H9 (cell line): ENCODE results near the gene DGKG. TPM values are rescaled to one million over a fixed set of nuclear protein-coding genes. Genes with fewer than 3 reads are reported as not detected.

Experiments
- DNase-seq: peaks from one replicate; pipeline ENCODE4 v3.0.0-alpha.2; 2017
- H2AFZ ChIP-seq: one replicate; pipeline ENCODE4 v1.6.1; 2013; ENCODE audit warnings: mild to moderate bottlenecking, low read length, control low read depth, moderate library complexity
- H2AK5ac ChIP-seq: 2 replicates; pipeline ENCODE4 v1.6.1; 2013; ENCODE audit warnings: low read length, control low read depth, mixed read lengths; ENCODE audit not compliant: insufficient read length
- H2BK120ac ChIP-seq: one replicate; pipeline ENCODE4 v1.6.1; 2013; ENCODE audit warnings: low read depth, mild to moderate bottlenecking, low read length, control low read depth, inconsistent platforms; ENCODE audit not compliant: poor library complexity, severe bottlenecking
- H2BK12ac ChIP-seq: 2 replicates; pipeline ENCODE4 v1.6.1; 2013; ENCODE audit warnings: low read length, control low read depth, mixed read lengths, low read depth; ENCODE audit not compliant: insufficient read length
- H2BK15ac ChIP-seq: 2 replicates; pipeline ENCODE4 v1.6.1; 2013; ENCODE audit warnings: low read depth, low read length, control low read depth
- H2BK20ac ChIP-seq: one replicate; pipeline ENCODE4 v1.6.1; 2013; ENCODE audit warnings: low read depth, mild to moderate bottlenecking, low read length, control low read depth, inconsistent platforms; ENCODE audit not compliant: poor library complexity, severe bottlenecking
- H2BK5ac ChIP-seq: 2 replicates; pipeline ENCODE4 v1.6.1; 2013; ENCODE audit warnings: low read length, control low read depth, mixed read lengths; ENCODE audit not compliant: insufficient read length
- H3K14ac ChIP-seq: 2 replicates; pipeline ENCODE4 v1.6.1; 2013; ENCODE audit warnings: low read length, control low read depth; ENCODE audit not compliant: insufficient read depth
- H3K18ac ChIP-seq: 2 replicates; pipeline ENCODE4 v1.6.1; 2013; ENCODE audit warnings: low read depth, mild to moderate bottlenecking, mixed read lengths, low read length, control low read depth; ENCODE audit not compliant: insufficient read length
- H3K23ac ChIP-seq: 2 replicates; pipeline ENCODE4 v1.6.1; 2013; ENCODE audit warnings: low read length, control low read depth, mixed read lengths, low read depth; ENCODE audit not compliant: insufficient read length
- H3K23me2 ChIP-seq: 2 replicates; pipeline ENCODE4 v1.6.1; 2013; ENCODE audit warnings: low read depth, mild to moderate bottlenecking, mixed read lengths, low read length, control low read depth; ENCODE audit not compliant: insufficient read length, poor library complexity, severe bottlenecking
- H3K27ac ChIP-seq: 2 replicates; pipeline ENCODE4 v1.5.1; 2013; ENCODE audit warnings: low read length, control low read depth, mixed read lengths, low read depth; ENCODE audit not compliant: insufficient read length
- H3K27me3 ChIP-seq: 2 replicates; pipeline ENCODE4 v1.6.1; 2013; ENCODE audit warnings: low read length, control low read depth, inconsistent platforms; ENCODE audit not compliant: insufficient read depth
- H3K4ac ChIP-seq: 2 replicates; pipeline ENCODE4 v1.6.1; 2013; ENCODE audit warnings: low read depth, mild to moderate bottlenecking, control low read depth, inconsistent platforms, low read length, moderate library complexity
- H3K4me1 ChIP-seq: 2 replicates; pipeline ENCODE4 v1.6.1; 2013; ENCODE audit warnings: low read length, control low read depth, inconsistent platforms; ENCODE audit not compliant: insufficient read depth
- H3K4me2 ChIP-seq: 2 replicates; pipeline ENCODE4 v1.6.1; 2013; ENCODE audit warnings: low read length, control low read depth, mixed read lengths; ENCODE audit not compliant: insufficient read length, insufficient read depth
- H3K56ac ChIP-seq: 2 replicates; pipeline ENCODE4 v1.6.1; 2013; ENCODE audit warnings: low read depth, mild to moderate bottlenecking, mixed read lengths, low read length, control low read depth; ENCODE audit not compliant: insufficient read length
- H3K79me1 ChIP-seq: 2 replicates; pipeline ENCODE4 v1.6.1; 2013; ENCODE audit warnings: low read depth, mild to moderate bottlenecking, moderate library complexity, low read length, control low read depth, inconsistent platforms; ENCODE audit not compliant: insufficient read depth, poor library complexity, severe bottlenecking
- H3K79me2 ChIP-seq: 2 replicates; pipeline ENCODE4 v1.6.1; 2013; ENCODE audit warnings: low read length, control low read depth, inconsistent platforms; ENCODE audit not compliant: insufficient read depth
- H3K9ac ChIP-seq: 2 replicates; pipeline ENCODE4 v1.6.1; 2013; ENCODE audit warnings: low read length, control low read depth, mixed read lengths; ENCODE audit not compliant: insufficient read length; ENCODE audit errors: extremely low read depth
- H3K9me3 ChIP-seq: one replicate; pipeline ENCODE4 v1.6.1; 2013; ENCODE audit warnings: low read depth, low read length, inconsistent platforms; ENCODE audit not compliant: control insufficient read depth
- H3T11ph ChIP-seq: one replicate; pipeline ENCODE4 v1.6.1; 2013; ENCODE audit warnings: mild to moderate bottlenecking, low read length, control low read depth, inconsistent platforms
- H4K20me1 ChIP-seq: one replicate; pipeline ENCODE4 v1.6.1; 2013; ENCODE audit not compliant: control insufficient read depth, insufficient read length, insufficient read depth
- H4K5ac ChIP-seq: 2 replicates; pipeline ENCODE4 v1.6.1; 2013; ENCODE audit warnings: low read depth, mild to moderate bottlenecking, mixed read lengths, low read length, control low read depth; ENCODE audit not compliant: insufficient read length
- H4K8ac ChIP-seq: replicated peaks from 2 replicates; pipeline ENCODE4 v1.6.1; 2013; ENCODE audit warnings: low read length, control low read depth, mixed read lengths, low read depth; ENCODE audit not compliant: insufficient read length
- H4K91ac ChIP-seq: 2 replicates; pipeline ENCODE4 v1.6.1; 2013; ENCODE audit warnings: low read depth, mild to moderate bottlenecking, moderate library complexity, mixed read lengths, low read length, control low read depth; ENCODE audit not compliant: insufficient read length
- H3K27ac Mint-ChIP-seq, 3 experiments: 2 replicates in 2 of 3; 3 replicates in 1 of 3; pipeline ENCODE4 v1.8.0; 2020 to 2021; ENCODE audit warnings: mixed read lengths in 3 of 3, mild to moderate bottlenecking in 1 of 3, moderate library complexity in 1 of 3
- H3K27me3 Mint-ChIP-seq: 2 replicates; pipeline ENCODE4 v1.8.0; 2021; ENCODE audit warnings: low read depth, mild to moderate bottlenecking, moderate library complexity, mixed read lengths
- H3K36me3 Mint-ChIP-seq, 3 experiments: 2 replicates in 2 of 3; 3 replicates in 1 of 3; pipeline ENCODE4 v1.8.0; 2020 to 2021; ENCODE audit warnings: low read depth in 3 of 3, mixed read lengths in 3 of 3; ENCODE audit not compliant: insufficient read depth in 1 of 3
- H3K4me1 Mint-ChIP-seq, 2 experiments: 2 replicates each; pipeline ENCODE4 v1.8.0; 2020; ENCODE audit warnings: mixed read lengths in 2 of 2
- H3K4me3 Mint-ChIP-seq, 2 experiments: 2 replicates in 1 of 2; 3 replicates in 1 of 2; pipeline ENCODE4 v1.8.0; 2020 to 2021; ENCODE audit warnings: mild to moderate bottlenecking in 2 of 2, mixed read lengths in 2 of 2, moderate library complexity in 1 of 2
- H3K9me3 Mint-ChIP-seq, 2 experiments: 2 replicates in 1 of 2; 3 replicates in 1 of 2; pipeline ENCODE4 v1.8.0; 2020; ENCODE audit warnings: mild to moderate bottlenecking in 2 of 2, mixed read lengths in 2 of 2, moderate library complexity in 1 of 2
- WGBS: extraction: QIAGEN DNeasy Blood & Tissue Kit; methylation state at CpG from one replicate; pipeline ENCODE4 v1.1.7; 2013; ENCODE audit warnings: missing lambda C conversion rate, low lambda C conversion rate, mixed read lengths; ENCODE audit not compliant: insufficient read length; ENCODE audit errors: extremely low coverage; 5-methylcytosine and 5-hydroxymethylcytosine counted together
- total RNA-seq: library from RNA; stranded (reverse); gene quantifications from 2 replicates; pipeline ENCODE4 v1.2.1, GENCODE V29; 2021
- TF ChIP-seq, protein P1 (sequence below): fragments of 200-600 bp; sonication (generic); conservative IDR thresholded peaks from 3 replicates; pipeline ENCODE4 v1.8.0; 2021; ENCODE audit warnings: antibody characterized with exemption, mild to moderate bottlenecking

Gene DGKG
- total RNA-seq, 1 experiment from 2014 or later = not detected

GRCh38 chr3:186254676-186255650, 107.1 kb downstream of the DGKG start:
- TF ChIP-seq, protein P1, sequence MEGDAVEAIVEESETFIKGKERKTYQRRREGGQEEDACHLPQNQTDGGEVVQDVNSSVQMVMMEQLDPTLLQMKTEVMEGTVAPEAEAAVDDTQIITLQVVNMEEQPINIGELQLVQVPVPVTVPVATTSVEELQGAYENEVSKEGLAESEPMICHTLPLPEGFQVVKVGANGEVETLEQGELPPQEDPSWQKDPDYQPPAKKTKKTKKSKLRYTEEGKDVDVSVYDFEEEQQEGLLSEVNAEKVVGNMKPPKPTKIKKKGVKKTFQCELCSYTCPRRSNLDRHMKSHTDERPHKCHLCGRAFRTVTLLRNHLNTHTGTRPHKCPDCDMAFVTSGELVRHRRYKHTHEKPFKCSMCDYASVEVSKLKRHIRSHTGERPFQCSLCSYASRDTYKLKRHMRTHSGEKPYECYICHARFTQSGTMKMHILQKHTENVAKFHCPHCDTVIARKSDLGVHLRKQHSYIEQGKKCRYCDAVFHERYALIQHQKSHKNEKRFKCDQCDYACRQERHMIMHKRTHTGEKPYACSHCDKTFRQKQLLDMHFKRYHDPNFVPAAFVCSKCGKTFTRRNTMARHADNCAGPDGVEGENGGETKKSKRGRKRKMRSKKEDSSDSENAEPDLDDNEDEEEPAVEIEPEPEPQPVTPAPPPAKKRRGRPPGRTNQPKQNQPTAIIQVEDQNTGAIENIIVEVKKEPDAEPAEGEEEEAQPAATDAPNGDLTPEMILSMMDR = no peak
- Histone ChIP-seq H3K56ac (no peak overlapping the region), H3K4me2 (no peak overlapping the region), H3K23ac (no peak overlapping the region), H2BK120ac (no peak overlapping the region), H2BK20ac (no peak overlapping the region), H3K9me3 (no peaks in the 10 kb centered on the region), H3K79me1 (no peaks in the 10 kb centered on the region), H4K5ac (no peak overlapping the region), H3K4ac (no peak overlapping the region), H4K20me1 (no peaks in the 10 kb centered on the region), H3K18ac (no peak overlapping the region), H3K4me1 (no peaks in the 10 kb centered on the region; the same call in 1 of the 2 replicates), H2AK5ac (no peak overlapping the region), H4K91ac (no peak overlapping the region), H2BK5ac (no peak overlapping the region), H3K27ac (no peak overlapping the region), H2BK12ac (no peak overlapping the region), H2AFZ (no peak overlapping the region), H3K9ac (no peak overlapping the region), H4K8ac (no peak overlapping the region), H3K23me2 (no peaks in the 10 kb centered on the region), H2BK15ac (no peak overlapping the region), H3K27me3 (no peaks in the 10 kb centered on the region; the same call in 1 of the 2 replicates), H3K14ac (no peak overlapping the region), H3T11ph (no peak overlapping the region), H3K79me2 (no peaks in the 10 kb centered on the region)
- no peak overlapping the region; a peak in 1 of 7 replicates for H3K27ac Mint-ChIP-seq
- DNase-seq = no peak
- H3K27me3 Mint-ChIP-seq = peaks cover 39% of the 10 kb centered on the region
- H3K9me3 Mint-ChIP-seq = no peaks in the 10 kb centered on the region
- WGBS = no CpG with 5 or more reads among the region's 17 CpGs
- H3K4me3 Mint-ChIP-seq = no peak overlapping the region
- no peaks in the 10 kb centered on the region for H3K36me3 Mint-ChIP-seq
- H3K4me1 Mint-ChIP-seq = peaks cover 11 to 15% of the 10 kb centered on the region in 2 experiments
